Measurements from ENCODE around the gene SDS. TPM values are rescaled to one million over a fixed set of nuclear protein-coding genes. Genes with fewer than 3 reads are reported as not detected.

SDS gene
- total RNA-seq, 1 experiment from 2014 or later, result not detected

GRCh38 chr12:113449839-113450238 lies 46.2 kb upstream of the SDS start:
- WGBS (ENCODE audit: extremely low coverage, insufficient read length, low lambda C conversion rate), result no CpG with 5 or more reads among the region's 1 CpG
- Histone ChIP-seq H3K14ac (ENCODE audit: insufficient read depth, low read length) (no peak overlapping the region), H4K20me1 (ENCODE audit: control insufficient read depth, insufficient read depth, insufficient read length) (no peaks in the 10 kb centered on the region), H3K79me2 (ENCODE audit: insufficient read depth, low read length) (no peaks in the 10 kb centered on the region), H3K4me1 (ENCODE audit: insufficient read depth, low read length) (0 out of 2 replicates have a peak, but pooled peaks cover 2% of the 10 kb centered on the region), H4K5ac (ENCODE audit: insufficient read length, low read depth, low read length) (no peak overlapping the region), H3K4me2 (ENCODE audit: insufficient read depth, insufficient read length, low read length) (no peak overlapping the region), H3K9ac (ENCODE audit: extremely low read depth, insufficient read length, low read length) (no peak overlapping the region), H3K27ac (ENCODE audit: insufficient read length, low read depth, low read length) (no peak overlapping the region), H2AFZ (ENCODE audit: low read length) (no peak overlapping the region), H3K23me2 (ENCODE audit: insufficient read length, low read depth, low read length, poor library complexity, severe bottlenecking) (no peaks in the 10 kb centered on the region), H3K27me3 (ENCODE audit: insufficient read depth, low read length) (no peaks in the 10 kb centered on the region), H2AK5ac (ENCODE audit: insufficient read length, low read length) (no peak overlapping the region), H4K8ac (replicated peaks; ENCODE audit: insufficient read length, low read depth, low read length) (no peak overlapping the region), H2BK15ac (ENCODE audit: low read depth, low read length) (no peak overlapping the region), H3T11ph (ENCODE audit: low read length) (no peak overlapping the region), H2BK20ac (ENCODE audit: low read depth, low read length, poor library complexity, severe bottlenecking) (no peak overlapping the region), H2BK5ac (ENCODE audit: insufficient read length, low read length) (no peak overlapping the region), H3K79me1 (ENCODE audit: insufficient read depth, low read depth, low read length, poor library complexity, severe bottlenecking) (no peaks in the 10 kb centered on the region), H3K9me3 (ENCODE audit: control insufficient read depth, low read depth, low read length) (no peaks in the 10 kb centered on the region), H3K23ac (ENCODE audit: insufficient read length, low read depth, low read length) (no peak overlapping the region), H2BK120ac (ENCODE audit: low read depth, low read length, poor library complexity, severe bottlenecking) (no peak overlapping the region), H2BK12ac (ENCODE audit: insufficient read length, low read depth, low read length) (no peak overlapping the region), H3K4ac (ENCODE audit: low read depth, low read length) (no peak overlapping the region), H3K18ac (ENCODE audit: insufficient read length, low read depth, low read length) (no peak overlapping the region), H3K56ac (ENCODE audit: insufficient read length, low read depth, low read length) (no peak overlapping the region), H4K91ac (ENCODE audit: insufficient read length, low read depth, low read length) (no peak overlapping the region)
- H3K36me3 Mint-ChIP-seq (ENCODE audit: insufficient read depth in 1 of 3, low read depth in 3 of 3), result no peaks in the 10 kb centered on the region; a peak in 2 of 7 replicates
- peaks cover 30% of the 10 kb centered on the region for H3K27me3 Mint-ChIP-seq (ENCODE audit: low read depth)
- H3K4me3 Mint-ChIP-seq, result no peak overlapping the region
- H3K4me1 Mint-ChIP-seq, result peaks cover 0 to 5% of the 10 kb centered on the region in 2 experiments; a peak in 1 of 4 replicates
- no peak for TF ChIP-seq CTCF (conservative IDR thresholded peaks at IDR 0.05)
- H3K27ac Mint-ChIP-seq, result no peak overlapping the region
- no peak for DNase-seq
- no peaks in the 10 kb centered on the region; a peak in 2 of 5 replicates for H3K9me3 Mint-ChIP-seq
